ENCODE results near the gene PAFAH1B2.

PAFAH1B2 gene

GRCh38 chr11:117176186-117176585, 32.1 kb downstream of the PAFAH1B2 start:
- Histone ChIP-seq H4K8ac (ENCODE audit: low read depth, low read length) (no peak overlapping the region), H3K9me3 (replicated peaks in 1 of 2; ENCODE audit: control insufficient read depth in 2 of 2, insufficient read depth in 1 of 2, low read depth in 1 of 2, low read length in 2 of 2) (peaks cover 0 to 2% of the 10 kb centered on the region in 2 donors), H3K27me3 (ENCODE audit: control insufficient read depth in 3 of 3, insufficient read depth in 3 of 3, low read depth in 1 of 3, low read length in 3 of 3) (no peaks in the 10 kb centered on the region), H3K27ac (replicated peaks; ENCODE audit: low read length) (no peak overlapping the region), H2BK120ac (ENCODE audit: low read depth, low read length) (no peak overlapping the region), H2BK15ac (ENCODE audit: low read length) (no peak overlapping the region), H2AFZ (ENCODE audit: low read length) (no peak overlapping the region), H3K18ac (ENCODE audit: low read length) (no peak overlapping the region), H3K36me3 (replicated peaks in 1 of 2; ENCODE audit: control insufficient read depth in 2 of 2, insufficient read depth in 2 of 2, low read length in 2 of 2) (peaks cover 0 to 11% of the 10 kb centered on the region in 2 donors), H3K4me3 (ENCODE audit: low read length in 2 of 2) (no peak overlapping the region), H3K23ac (ENCODE audit: low read depth, low read length, poor library complexity) (no peak overlapping the region), H3K9ac (ENCODE audit: low read depth, low read length, poor library complexity) (no peak overlapping the region), H2AK5ac (ENCODE audit: low read depth, low read length) (no peak overlapping the region), H2BK5ac (ENCODE audit: low read length) (no peak overlapping the region), H3K14ac (ENCODE audit: low read length) (no peak overlapping the region), H3K79me1 (ENCODE audit: low read depth, low read length) (no peaks in the 10 kb centered on the region), H4K91ac (ENCODE audit: low read depth, low read length, poor library complexity) (no peak overlapping the region), H2BK12ac (ENCODE audit: low read length) (no peak overlapping the region), H3K4me1 (ENCODE audit: control insufficient read depth in 2 of 2, insufficient read depth in 1 of 2, low read depth in 1 of 2, low read length in 2 of 2) (peaks cover 20 to 25% of the 10 kb centered on the region in 2 donors), H3K4me2 (ENCODE audit: insufficient read depth, low read length, poor library complexity, severe bottlenecking) (no peak overlapping the region), H3K4ac (ENCODE audit: low read length) (no peak overlapping the region)
- WGBS, 2 donors (ENCODE audit: extremely low coverage in 2 of 2, insufficient read length in 2 of 2, insufficient replicate concordance in 1 of 2) = no CpG with 5 or more reads among the region's 1 CpG
- DNase-seq (ENCODE audit: low spot score) = no peak

GRCh38 chr11:117177534-117178209, 33.6 kb downstream of the PAFAH1B2 start:
- no CpG with 5 or more reads among the region's 10 CpGs for WGBS, 2 donors (ENCODE audit: extremely low coverage in 2 of 2, insufficient read length in 2 of 2, insufficient replicate concordance in 1 of 2)
- Histone ChIP-seq H3K4me1 (ENCODE audit: control insufficient read depth in 2 of 2, insufficient read depth in 1 of 2, low read depth in 1 of 2, low read length in 2 of 2) (peaks cover 15 to 23% of the 10 kb centered on the region in 2 donors), H3K14ac (ENCODE audit: low read length) (no peak overlapping the region)

GRCh38 chr11:117178210-117179034, 34.3 kb downstream of the PAFAH1B2 start, which contains the start of gene SIDT2:
SIDT2 (plus strand) TSS chr11:117178743; CDS start chr11:117179264, 521 bp downstream.
- Histone ChIP-seq H3K79me1 (ENCODE audit: low read depth, low read length) (no peaks in the 10 kb centered on the region), H3K4ac (ENCODE audit: low read length) (no peak within 1 kb of the TSS), H2AFZ (ENCODE audit: low read length) (peak within 1 kb of the TSS; percentile 67), H3K27me3 (ENCODE audit: control insufficient read depth in 3 of 3, insufficient read depth in 3 of 3, low read depth in 1 of 3, low read length in 3 of 3) (no peaks in the 10 kb centered on the region), H3K4me2 (ENCODE audit: insufficient read depth, low read length, poor library complexity, severe bottlenecking) (peak within 1 kb of the TSS; percentile 89), H2BK5ac (ENCODE audit: low read length) (no peak within 1 kb of the TSS), H2BK15ac (ENCODE audit: low read length) (peak within 1 kb of the TSS; percentile 56), H4K91ac (ENCODE audit: low read depth, low read length, poor library complexity) (no peak within 1 kb of the TSS), H3K27ac (replicated peaks; ENCODE audit: low read length) (peak within 1 kb of the TSS; percentile 76), H2BK12ac (ENCODE audit: low read length) (peak within 1 kb of the TSS; percentile 67), H3K4me1 (ENCODE audit: control insufficient read depth in 2 of 2, insufficient read depth in 1 of 2, low read depth in 1 of 2, low read length in 2 of 2) (peaks cover 15 to 21% of the 10 kb centered on the region in 2 donors), H3K4me3 (ENCODE audit: low read length in 2 of 2) (peak within 1 kb of the TSS; percentile 85 to 93), H3K14ac (ENCODE audit: low read length) (peak within 1 kb of the TSS; percentile 96), H4K8ac (ENCODE audit: low read depth, low read length) (no peak within 1 kb of the TSS), H2BK120ac (ENCODE audit: low read depth, low read length) (no peak within 1 kb of the TSS), H3K9me3 (replicated peaks in 1 of 2; ENCODE audit: control insufficient read depth in 2 of 2, insufficient read depth in 1 of 2, low read depth in 1 of 2, low read length in 2 of 2) (peaks cover 0 to 2% of the 10 kb centered on the region in 2 donors), H3K9ac (ENCODE audit: low read depth, low read length, poor library complexity) (peak within 1 kb of the TSS; percentile 95), H2AK5ac (ENCODE audit: low read depth, low read length) (peak within 1 kb of the TSS; percentile 66), H3K18ac (ENCODE audit: low read length) (peak within 1 kb of the TSS; percentile 97), H3K36me3 (replicated peaks in 1 of 2; ENCODE audit: control insufficient read depth in 2 of 2, insufficient read depth in 2 of 2, low read length in 2 of 2) (peaks cover 3 to 10% of the 10 kb centered on the region in 2 donors), H3K23ac (ENCODE audit: low read depth, low read length, poor library complexity) (peak within 1 kb of the TSS; percentile 95)
- peak; percentile 88 for DNase-seq (ENCODE audit: low spot score)
- WGBS, 2 donors (ENCODE audit: extremely low coverage in 2 of 2, insufficient read length in 2 of 2, insufficient replicate concordance in 1 of 2) = no CpG with 5 or more reads among the region's 51 CpGs

More at GRCh38 chr11:117177534-117178209, 33.6 kb downstream of the PAFAH1B2 start:
- H3K4ac ChIP-seq (ENCODE audit: low read length) = no peak overlapping the region
- no peaks in the 10 kb centered on the region for H3K79me1 ChIP-seq (ENCODE audit: low read depth, low read length)
- H3K9ac ChIP-seq (ENCODE audit: low read depth, low read length, poor library complexity) = no peak overlapping the region
- H3K9me3 ChIP-seq (replicated peaks in 1 of 2; ENCODE audit: control insufficient read depth in 2 of 2, insufficient read depth in 1 of 2, low read depth in 1 of 2, low read length in 2 of 2) = peaks cover 0 to 2% of the 10 kb centered on the region in 2 donors
- peak overlapping the region; percentile 66 for H3K27ac ChIP-seq (replicated peaks; ENCODE audit: low read length)
- H2BK15ac ChIP-seq (ENCODE audit: low read length) = no peak overlapping the region
- DNase-seq (ENCODE audit: low spot score) = no peak
- peak overlapping the region; percentile 59 for H3K4me2 ChIP-seq (ENCODE audit: insufficient read depth, low read length, poor library complexity, severe bottlenecking)
- no peak overlapping the region for H2BK12ac ChIP-seq (ENCODE audit: low read length)
- no peaks in the 10 kb centered on the region for H3K27me3 ChIP-seq (ENCODE audit: control insufficient read depth in 3 of 3, insufficient read depth in 3 of 3, low read depth in 1 of 3, low read length in 3 of 3)
- no peak overlapping the region for H4K8ac ChIP-seq (ENCODE audit: low read depth, low read length)
- peak overlapping the region; percentile 67 for H2AFZ ChIP-seq (ENCODE audit: low read length)
- no peak overlapping the region for H2BK120ac ChIP-seq (ENCODE audit: low read depth, low read length)
- peaks cover 2 to 10% of the 10 kb centered on the region in 2 donors for H3K36me3 ChIP-seq (replicated peaks in 1 of 2; ENCODE audit: control insufficient read depth in 2 of 2, insufficient read depth in 2 of 2, low read length in 2 of 2)
- no peak overlapping the region for H3K23ac ChIP-seq (ENCODE audit: low read depth, low read length, poor library complexity)
- no peak overlapping the region for H2AK5ac ChIP-seq (ENCODE audit: low read depth, low read length)
- no peak overlapping the region for H2BK5ac ChIP-seq (ENCODE audit: low read length)
- H3K18ac ChIP-seq (ENCODE audit: low read length) = no peak overlapping the region
- no peak overlapping the region for H4K91ac ChIP-seq (ENCODE audit: low read depth, low read length, poor library complexity)
- peak overlapping the region in 1 of 2 donors; percentile 85 for H3K4me3 ChIP-seq (ENCODE audit: low read length in 2 of 2)

All from neuronal stem cell (in vitro differentiated cells).